T-cell (primary cell): Measurements from ENCODE around the gene SERTAD4. TPM values are rescaled to one million over a fixed set of nuclear protein-coding genes. Genes with fewer than 3 reads are reported as not detected.

Experiments
- ATAC-seq, 4 experiments: fragments of 200-7000 bp in 3 of 4; fragments of 150-1000 bp in 1 of 4; cut with Tn5 transposase; replicated peaks in 1 of 4; 1 replicate in 3 of 4; 2 replicates in 1 of 4; pipeline ENCODE4 v1.10.0; 2021; ENCODE audit warnings: moderate library complexity in 3 of 4, mild to moderate bottlenecking in 2 of 4, moderate number of reproducible peaks in 1 of 4
- CTCF ChIA-PET, 2 donors: fragments of 300-600 bp; sonication (Branson Sonifier 250); formaldehyde crosslinking; loops; one replicate each; lab custom pipeline; 2022; ENCODE audit warnings: antibody characterized with exemption in 2 of 2; lab: Charles Lee
- POLR2A ChIA-PET, 2 donors: fragments of 300-600 bp; sonication (Branson Sonifier 250); formaldehyde crosslinking; loops; one replicate each; lab custom pipeline; 2022; ENCODE audit warnings: antibody characterized with exemption in 2 of 2; lab: Charles Lee
- DNase-seq, 35 experiments: peaks; one replicate each; pipeline versions ENCODE4 v3.0.0 to v3.0.0-alpha.2; 2013 to 2023
- H3K27ac ChIP-seq: one replicate; pipeline ENCODE4 v1.5.1; 2013; ENCODE audit warnings: low read length
- H3K27me3 ChIP-seq, 2 experiments: replicated peaks in 1 of 2; 1 replicate in 1 of 2; 2 replicates in 1 of 2; pipeline versions ENCODE4 v1.6.1 to v1.7.0; 2013; ENCODE audit warnings: low read length in 1 of 2, mixed read lengths in 1 of 2; ENCODE audit not compliant: control insufficient read depth in 2 of 2, insufficient read depth in 2 of 2; ENCODE audit errors: extremely low read depth in 1 of 2
- H3K36me3 ChIP-seq, 2 donors: 1 replicate in 1 of 2; 2 replicates in 1 of 2; pipeline versions ENCODE4 v1.6.1 to v1.7.0; 2013; ENCODE audit warnings: low read length in 1 of 2; ENCODE audit not compliant: control insufficient read depth in 2 of 2, insufficient read depth in 1 of 2; ENCODE audit errors: extremely low read depth in 1 of 2
- H3K4me1 ChIP-seq, 2 experiments: 1 replicate in 1 of 2; 2 replicates in 1 of 2; pipeline versions ENCODE4 v1.6.1 to v1.7.0; 2013; ENCODE audit warnings: low read length in 2 of 2, mixed read lengths in 1 of 2; ENCODE audit not compliant: insufficient read depth in 2 of 2, control insufficient read depth in 1 of 2; ENCODE audit errors: extremely low read depth in 1 of 2
- H3K4me3 ChIP-seq, 2 donors: 1 replicate in 1 of 2; 2 replicates in 1 of 2; pipeline versions ENCODE4 v1.5.1 to v1.7.0; 2013; ENCODE audit warnings: mild to moderate bottlenecking in 2 of 2, low read length in 1 of 2, moderate library complexity in 1 of 2; ENCODE audit not compliant: control insufficient read depth in 1 of 2; ENCODE audit errors: extremely low read depth in 1 of 2
- H3K9me3 ChIP-seq: 2 replicates; pipeline ENCODE4 v1.7.0; 2013
- H3K27ac Mint-ChIP-seq, 2 donors: one replicate each; pipeline ENCODE4 v1.8.0; 2020 to 2021; ENCODE audit warnings: mild to moderate bottlenecking in 2 of 2, mixed read lengths in 2 of 2
- H3K27me3 Mint-ChIP-seq, 2 donors: one replicate each; pipeline ENCODE4 v1.8.0; 2021 to 2022; ENCODE audit warnings: mixed read lengths in 2 of 2
- H3K36me3 Mint-ChIP-seq: one replicate; pipeline ENCODE4 v1.8.0; 2021; ENCODE audit warnings: mixed read lengths
- H3K4me1 Mint-ChIP-seq, 3 donors: one replicate each; pipeline ENCODE4 v1.8.0; 2020 to 2022; ENCODE audit warnings: mixed read lengths in 3 of 3, mild to moderate bottlenecking in 1 of 3
- H3K4me3 Mint-ChIP-seq, 3 donors: one replicate each; pipeline ENCODE4 v1.8.0; 2020 to 2022; ENCODE audit warnings: mild to moderate bottlenecking in 3 of 3, mixed read lengths in 3 of 3, moderate library complexity in 3 of 3
- H3K9me3 Mint-ChIP-seq, 3 donors: one replicate each; pipeline ENCODE4 v1.8.0; 2020 to 2022; ENCODE audit warnings: mixed read lengths in 3 of 3
- WGBS: methylation state at CpG from one replicate; pipeline ENCODE4 v1.1.5; 2013; ENCODE audit warnings: missing lambda C conversion rate; ENCODE audit not compliant: insufficient coverage; 5-methylcytosine and 5-hydroxymethylcytosine counted together
- total RNA-seq, 35 experiments: library from RNA in 6 of 35; stranded (reverse) in 6 of 35; fragments of 120-200 nt in 1 of 35; gene quantifications; one replicate each; pipeline versions ENCODE4 v1.2.1 to v1.2.4 and lab custom pipeline; 2013 to 2026

SERTAD4 gene
- total RNA-seq, 5 donors from 2014 or later (not counting 1 experiment from before 2014, with no cell fraction given), result not detected

DNA sequence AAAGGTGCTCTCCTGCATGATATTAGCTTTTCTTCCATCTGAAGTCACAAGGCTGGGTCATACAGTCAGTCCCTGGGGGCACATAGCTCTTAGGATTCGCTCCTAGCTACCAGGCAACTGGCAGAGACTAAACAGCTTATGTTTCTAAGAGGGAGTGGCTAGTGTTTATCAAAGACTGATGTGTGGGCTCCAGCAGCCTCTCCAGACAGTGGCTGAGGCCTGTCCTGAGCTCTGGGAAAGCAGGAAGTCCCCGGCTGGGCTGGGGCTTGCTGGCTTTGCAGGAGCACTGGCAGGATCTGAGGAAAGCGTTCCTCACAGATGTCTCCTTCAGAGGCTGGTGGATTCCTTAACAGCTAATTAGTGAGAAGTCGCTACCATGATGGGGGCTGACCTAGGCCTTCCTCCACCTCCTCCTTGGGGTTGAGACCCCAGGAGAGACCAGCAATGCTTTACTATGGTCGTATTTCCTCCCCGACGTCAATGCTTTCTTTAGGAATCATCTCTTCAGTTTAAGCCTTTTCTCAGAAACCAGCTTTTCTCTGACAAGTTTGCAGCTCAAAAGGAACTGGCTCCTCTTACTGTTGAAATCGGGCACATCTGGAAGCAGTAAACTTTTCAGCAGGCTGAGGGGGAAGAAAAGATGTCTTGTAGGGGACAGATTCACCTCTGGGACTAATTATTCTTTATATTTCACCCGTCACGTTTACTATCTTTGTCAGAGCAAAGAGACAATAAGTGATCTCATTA is 62.6 kb downstream of the SERTAD4 start:
- H3K4me3 ChIP-seq, result no peak overlapping the region
- H3K36me3 ChIP-seq, result no peaks in the 10 kb centered on the region
- peaks cover 0 to 29% of the 10 kb centered on the region in 2 experiments for H3K27me3 ChIP-seq
- Mint-ChIP-seq H3K27me3 (peaks cover 44 to 64% of the 10 kb centered on the region in 2 donors), H3K36me3 (no peaks in the 10 kb centered on the region), H3K4me3 (no peak overlapping the region), H3K27ac (no peak overlapping the region), H3K9me3 (no peaks in the 10 kb centered on the region), H3K4me1 (peaks cover 5 to 6% (median 5%) of the 10 kb centered on the region in 3 donors)
- POLR2A ChIA-PET, result no interaction called here
- CTCF ChIA-PET, result interaction anchor here in 1 of 2 donors (0.6 kb wide), 1 partner anchor 1077 kb away, joined by 4 read pairs; no protein-coding TSS in a partner anchor
- no peaks in the 10 kb centered on the region for H3K9me3 ChIP-seq
- ATAC-seq, result no peak
- WGBS, result 77% methylated on average over 6 of the region's 10 CpGs
- peaks cover 0 to 10% of the 10 kb centered on the region in 2 experiments for H3K4me1 ChIP-seq
- no peak for DNase-seq
- no peak overlapping the region for H3K27ac ChIP-seq

Other genes with a start within 250 kb of the SERTAD4 start
- 1 to 10 TPM; 2.2 to 7.9 (median 4.1) TPM for gene HHAT, start 96.1 kb downstream of the SERTAD4 start, total RNA-seq